LNCAP (cell line): Measurements from ENCODE around the gene EPM2AIP1.
A peak's percentile ranks its signal among the peaks of the same experiment; 100 is the strongest.

ENCODE experiments used
- CTCF ChIP-seq: fragments of 450-650 bp; IDR thresholded peaks from 2 replicates; pipeline ENCODE4 v1.5.1; 2017; ENCODE audit warnings: mild to moderate bottlenecking

EPM2AIP1 gene

GRCh38 chr3:36957862-36958686 lies 34.9 kb downstream of the EPM2AIP1 start:
- TF ChIP-seq CTCF, result no peak

GRCh38 chr3:36957063-36957462 lies 35.9 kb downstream of the EPM2AIP1 start:
- peak; percentile 25; the same call in 1 of the 2 replicates for TF ChIP-seq CTCF

- TF ChIP-seq CTCF, result no peak
These were observed 36.8 kb downstream of the EPM2AIP1 start for GRCh38 chr3:36956155-36956554.

- no peak for TF ChIP-seq CTCF
These were observed 38.3 kb downstream of the EPM2AIP1 start for GRCh38 chr3:36954452-36955134.

GRCh38 chr3:36945333-36945980 lies 47.5 kb downstream of the EPM2AIP1 start:
- TF ChIP-seq CTCF, result no peak

- no peak for TF ChIP-seq CTCF
These were observed 48.2 kb downstream of the EPM2AIP1 start, which contains the start of gene TRANK1 for GRCh38 chr3:36944641-36945270. Gene TRANK1 (minus strand): TSS chr3:36945054. CDS start chr3:36944809, 245 bp downstream.

GRCh38 chr3:36944012-36944640 lies 48.8 kb downstream of the EPM2AIP1 start:
- TF ChIP-seq CTCF, result no peak
